GM12878 (cell line): ENCODE measurements around the gene SUGP2. TPM values are rescaled to one million over a fixed set of nuclear protein-coding genes. Genes with fewer than 3 reads are reported as not detected.

Source experiments
- BHLHE40 ChIP-seq, 2 experiments: fragments of 450-650 bp in 1 of 2; IDR thresholded peaks; 2 replicates each; pipeline ENCODE4 v1.6.1; 2011 to 2017; ENCODE audit warnings: low read depth in 2 of 2, borderline replicate concordance in 1 of 2, improper control_type of control experiment in 1 of 2, low read length in 1 of 2, mild to moderate bottlenecking in 1 of 2
- BMI1 ChIP-seq: fragments of 450-650 bp; IDR thresholded peaks from 2 replicates; pipeline ENCODE4 v1.6.1; 2016; ENCODE audit warnings: mild to moderate bottlenecking, moderate library complexity, borderline replicate concordance
- DPF2 ChIP-seq: fragments of 450-650 bp; IDR thresholded peaks from 2 replicates; pipeline ENCODE4 v1.6.1; 2017; ENCODE audit warnings: mild to moderate bottlenecking
- EGR1 ChIP-seq, 2 experiments: IDR thresholded peaks; 1 replicate in 1 of 2; 2 replicates in 1 of 2; pipeline ENCODE4 v1.6.1; 2011 to 2012; ENCODE audit warnings: low read depth in 2 of 2, low read length in 2 of 2, borderline replicate concordance in 1 of 2, mild to moderate bottlenecking in 1 of 2, moderate library complexity in 1 of 2
- EP300 ChIP-seq, 2 experiments: fragments of 150-350 bp in 1 of 2; IDR thresholded peaks; 2 replicates each; pipeline ENCODE4 v1.6.1; 2011 to 2012; ENCODE audit warnings: low read depth in 2 of 2, low read length in 2 of 2, borderline replicate concordance in 1 of 2, improper control_type of control experiment in 1 of 2, inconsistent platforms in 1 of 2; ENCODE audit not compliant: control insufficient read depth in 1 of 2
- IKZF2 ChIP-seq, 2 experiments: fragments of 450-650 bp; IDR thresholded peaks; 2 replicates each; pipeline ENCODE4 v1.6.1; 2017; ENCODE audit warnings: mild to moderate bottlenecking in 2 of 2, moderate library complexity in 2 of 2
- KLF5 ChIP-seq: fragments of 450-650 bp; IDR thresholded peaks from 2 replicates; pipeline ENCODE4 v1.6.1; 2014; ENCODE audit warnings: mild to moderate bottlenecking; ENCODE audit not compliant: partially characterized antibody
- RB1 ChIP-seq: fragments of 450-650 bp; formaldehyde crosslinking; IDR thresholded peaks from 2 replicates; pipeline ENCODE4 v1.6.1; 2017; ENCODE audit warnings: mild to moderate bottlenecking, borderline replicate concordance
- YY1 ChIP-seq: IDR thresholded peaks from 2 replicates; pipeline ENCODE4 v1.6.1; 2011; ENCODE audit warnings: low read depth, mild to moderate bottlenecking, low read length
- polyA plus RNA-seq, 11 experiments: library from polyadenylated mRNA; depleted of rRNA in 4 of 11; unstranded in 6 of 11; stranded (reverse) in 5 of 11; fragments of >200 nt; fragmentation: Nextera tagmentation in 4 of 11; fragmentation: Illumina TruSeq in 1 of 11; extraction: Ambion mirVana in 4 of 11; extraction: Trizol in 1 of 11; gene quantifications; 1 replicate in 1 of 11; 2 replicates in 10 of 11; pipeline versions ENCODE4 v1.2.1 to v1.2.3, GENCODE V29; 2011 to 2016; ENCODE audit warnings: inconsistent platforms in 2 of 11, missing spikeins in 2 of 11, low read depth in 1 of 11
- total RNA-seq, 4 experiments: library from RNA; depleted of rRNA in 3 of 4; stranded (reverse); fragments of >200 nt in 3 of 4; fragmentation: Illumina TruSeq in 1 of 4; extraction: Trizol in 1 of 4; gene quantifications; 2 replicates each; pipeline versions ENCODE4 v1.2.1 to v1.2.3, GENCODE V29; 2013 to 2021
- TF ChIP-seq, protein P1 (sequence below): fragments of 450-650 bp; formaldehyde crosslinking; IDR thresholded peaks from 2 replicates; pipeline ENCODE4 v1.4.0; 2020; ENCODE audit warnings: mild to moderate bottlenecking, moderate library complexity
- TF ChIP-seq, protein P2 (sequence below): IDR thresholded peaks from 2 replicates; pipeline ENCODE4 v1.6.1; 2011; ENCODE audit warnings: mild to moderate bottlenecking, low read depth, low read length, moderate library complexity; ENCODE audit not compliant: insufficient replicate concordance
- TF ChIP-seq, protein P3 (sequence below): fragments of 450-650 bp; conservative IDR thresholded peaks from 2 replicates; pipeline ENCODE4 v1.6.1; 2017; ENCODE audit warnings: mild to moderate bottlenecking, moderate library complexity

Gene SUGP2
- total and polyA plus RNA-seq, 10 of the 15 experiments (the other 5 are each of a cell fraction or from before 2014, with no cell fraction given), result 15.0 to 120 (median 57.2) TPM

DNA sequence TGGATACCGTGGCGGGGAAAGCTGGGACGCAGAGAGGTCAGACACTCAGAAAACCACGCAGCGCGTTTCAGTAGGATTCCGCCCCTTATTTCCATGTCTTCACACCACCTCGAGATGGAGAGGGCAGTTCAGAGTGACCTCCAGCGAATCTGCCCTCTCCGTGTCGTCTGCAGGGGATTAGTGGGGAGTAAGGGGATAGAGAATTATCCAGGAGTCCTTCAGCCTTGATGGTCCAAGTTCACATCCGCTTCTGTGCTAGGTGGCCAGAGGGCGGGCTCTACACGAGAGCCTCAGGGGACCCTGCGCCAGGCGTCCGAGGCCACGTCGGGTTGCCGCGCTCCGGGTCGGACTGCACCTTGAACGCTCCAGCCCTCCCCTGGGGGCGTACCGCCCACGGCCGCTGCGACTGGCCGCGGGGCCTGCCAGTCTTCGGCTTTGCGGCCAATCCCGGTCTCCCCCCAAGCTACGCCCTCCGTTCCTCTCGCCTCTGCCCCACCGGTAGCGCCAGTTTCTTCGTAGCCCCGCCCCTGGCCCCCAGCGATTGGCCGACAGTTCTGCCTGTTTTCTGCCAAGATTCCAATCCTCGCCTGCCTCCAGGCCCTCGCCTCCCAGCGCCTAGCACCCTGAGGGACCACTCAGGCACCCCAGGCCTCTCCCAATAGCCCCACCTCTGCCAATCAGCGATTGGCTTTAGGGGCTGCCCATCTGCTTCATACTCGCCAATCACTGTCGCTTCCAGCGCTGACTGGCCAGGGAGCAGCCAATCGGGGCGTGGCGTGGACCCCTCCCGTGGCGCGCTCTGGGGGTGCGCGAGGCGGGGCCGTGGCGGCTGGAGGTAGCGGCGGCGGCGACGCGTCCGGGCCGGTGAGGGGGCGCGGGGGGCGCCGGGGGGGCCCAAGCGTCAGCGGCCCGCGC is 30.1 kb upstream of the SUGP2 start, which contains the start of gene SLC25A42 (continued):
- no peak for TF ChIP-seq YY1
- peak; percentile 79; the same call in 1 of the 2 replicates for TF ChIP-seq RB1
- TF ChIP-seq BMI1, result no peak
- peak; percentile 100 for TF ChIP-seq DPF2
- TF ChIP-seq KLF5, result peak; percentile 97
- TF ChIP-seq EP300 (IDR thresholded peaks at IDR 0.05; ENCODE audit: borderline replicate concordance in 1 of 2, control insufficient read depth in 1 of 2, low read depth in 2 of 2, low read length in 2 of 2), result no peak
- TF ChIP-seq, protein P1, sequence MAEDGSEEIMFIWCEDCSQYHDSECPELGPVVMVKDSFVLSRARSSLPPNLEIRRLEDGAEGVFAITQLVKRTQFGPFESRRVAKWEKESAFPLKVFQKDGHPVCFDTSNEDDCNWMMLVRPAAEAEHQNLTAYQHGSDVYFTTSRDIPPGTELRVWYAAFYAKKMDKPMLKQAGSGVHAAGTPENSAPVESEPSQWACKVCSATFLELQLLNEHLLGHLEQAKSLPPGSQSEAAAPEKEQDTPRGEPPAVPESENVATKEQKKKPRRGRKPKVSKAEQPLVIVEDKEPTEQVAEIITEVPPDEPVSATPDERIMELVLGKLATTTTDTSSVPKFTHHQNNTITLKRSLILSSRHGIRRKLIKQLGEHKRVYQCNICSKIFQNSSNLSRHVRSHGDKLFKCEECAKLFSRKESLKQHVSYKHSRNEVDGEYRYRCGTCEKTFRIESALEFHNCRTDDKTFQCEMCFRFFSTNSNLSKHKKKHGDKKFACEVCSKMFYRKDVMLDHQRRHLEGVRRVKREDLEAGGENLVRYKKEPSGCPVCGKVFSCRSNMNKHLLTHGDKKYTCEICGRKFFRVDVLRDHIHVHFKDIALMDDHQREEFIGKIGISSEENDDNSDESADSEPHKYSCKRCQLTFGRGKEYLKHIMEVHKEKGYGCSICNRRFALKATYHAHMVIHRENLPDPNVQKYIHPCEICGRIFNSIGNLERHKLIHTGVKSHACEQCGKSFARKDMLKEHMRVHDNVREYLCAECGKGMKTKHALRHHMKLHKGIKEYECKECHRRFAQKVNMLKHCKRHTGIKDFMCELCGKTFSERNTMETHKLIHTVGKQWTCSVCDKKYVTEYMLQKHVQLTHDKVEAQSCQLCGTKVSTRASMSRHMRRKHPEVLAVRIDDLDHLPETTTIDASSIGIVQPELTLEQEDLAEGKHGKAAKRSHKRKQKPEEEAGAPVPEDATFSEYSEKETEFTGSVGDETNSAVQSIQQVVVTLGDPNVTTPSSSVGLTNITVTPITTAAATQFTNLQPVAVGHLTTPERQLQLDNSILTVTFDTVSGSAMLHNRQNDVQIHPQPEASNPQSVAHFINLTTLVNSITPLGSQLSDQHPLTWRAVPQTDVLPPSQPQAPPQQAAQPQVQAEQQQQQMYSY (CRISPR knock-in tag), result no peak
- TF ChIP-seq, protein P2, sequence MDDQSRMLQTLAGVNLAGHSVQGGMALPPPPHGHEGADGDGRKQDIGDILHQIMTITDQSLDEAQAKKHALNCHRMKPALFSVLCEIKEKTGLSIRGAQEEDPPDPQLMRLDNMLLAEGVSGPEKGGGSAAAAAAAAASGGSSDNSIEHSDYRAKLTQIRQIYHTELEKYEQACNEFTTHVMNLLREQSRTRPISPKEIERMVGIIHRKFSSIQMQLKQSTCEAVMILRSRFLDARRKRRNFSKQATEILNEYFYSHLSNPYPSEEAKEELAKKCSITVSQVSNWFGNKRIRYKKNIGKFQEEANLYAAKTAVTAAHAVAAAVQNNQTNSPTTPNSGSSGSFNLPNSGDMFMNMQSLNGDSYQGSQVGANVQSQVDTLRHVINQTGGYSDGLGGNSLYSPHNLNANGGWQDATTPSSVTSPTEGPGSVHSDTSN, result peak; percentile 95
- TF ChIP-seq, protein P3, sequence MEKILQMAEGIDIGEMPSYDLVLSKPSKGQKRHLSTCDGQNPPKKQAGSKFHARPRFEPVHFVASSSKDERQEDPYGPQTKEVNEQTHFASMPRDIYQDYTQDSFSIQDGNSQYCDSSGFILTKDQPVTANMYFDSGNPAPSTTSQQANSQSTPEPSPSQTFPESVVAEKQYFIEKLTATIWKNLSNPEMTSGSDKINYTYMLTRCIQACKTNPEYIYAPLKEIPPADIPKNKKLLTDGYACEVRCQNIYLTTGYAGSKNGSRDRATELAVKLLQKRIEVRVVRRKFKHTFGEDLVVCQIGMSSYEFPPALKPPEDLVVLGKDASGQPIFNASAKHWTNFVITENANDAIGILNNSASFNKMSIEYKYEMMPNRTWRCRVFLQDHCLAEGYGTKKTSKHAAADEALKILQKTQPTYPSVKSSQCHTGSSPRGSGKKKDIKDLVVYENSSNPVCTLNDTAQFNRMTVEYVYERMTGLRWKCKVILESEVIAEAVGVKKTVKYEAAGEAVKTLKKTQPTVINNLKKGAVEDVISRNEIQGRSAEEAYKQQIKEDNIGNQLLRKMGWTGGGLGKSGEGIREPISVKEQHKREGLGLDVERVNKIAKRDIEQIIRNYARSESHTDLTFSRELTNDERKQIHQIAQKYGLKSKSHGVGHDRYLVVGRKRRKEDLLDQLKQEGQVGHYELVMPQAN, result peak; percentile 45
- TF ChIP-seq BHLHE40 (IDR thresholded peaks at IDR 0.05; ENCODE audit: borderline replicate concordance in 1 of 2, low read depth in 2 of 2, low read length in 1 of 2), result peak in 1 of 2 experiments; percentile 67; a peak in 2 of 4 replicates
- TF ChIP-seq IKZF2 (IDR thresholded peaks at IDR 0.05), result 0 out of 4 replicates have a peak, but pooled peaks of 1 of the 2 experiments have one; percentile 22
- peak in 1 of 2 experiments; percentile 91; a peak in 2 of 3 replicates for TF ChIP-seq EGR1 (IDR thresholded peaks at IDR 0.05; ENCODE audit: borderline replicate concordance in 1 of 2, low read depth in 2 of 2, low read length in 2 of 2)
